Measurements from ENCODE around the gene GPR84.
A peak's percentile ranks its signal among the peaks of the same experiment; 100 is the strongest.
"Not testable (repeated sequence)": the region's sequence is repeated elsewhere in the genome, so short reads cannot be mapped to it uniquely, and the experiment has no call there.

The GPR84 gene

DNA sequence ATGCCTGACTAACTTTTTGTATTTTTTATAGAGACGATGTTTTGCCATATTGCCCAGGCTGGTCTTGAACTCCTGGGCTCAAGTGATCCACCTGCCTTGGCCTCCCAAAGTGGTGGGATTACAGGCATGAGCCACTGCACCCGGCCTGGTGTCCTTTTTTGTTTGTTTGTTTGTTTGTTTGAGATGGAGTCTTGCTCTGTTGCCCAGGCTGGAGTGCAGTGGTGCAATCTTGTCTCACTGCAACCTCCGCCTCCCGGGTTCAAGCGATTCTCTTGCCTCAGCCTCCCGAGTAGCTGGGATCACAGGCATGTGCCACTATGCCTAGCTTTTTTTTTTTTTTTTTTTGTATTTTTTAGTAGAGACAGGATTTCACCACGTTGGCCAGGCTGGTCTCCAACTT lies 10.0 kb downstream of the GPR84 start:
- DNase-seq = not testable (repeated sequence)

DNA sequence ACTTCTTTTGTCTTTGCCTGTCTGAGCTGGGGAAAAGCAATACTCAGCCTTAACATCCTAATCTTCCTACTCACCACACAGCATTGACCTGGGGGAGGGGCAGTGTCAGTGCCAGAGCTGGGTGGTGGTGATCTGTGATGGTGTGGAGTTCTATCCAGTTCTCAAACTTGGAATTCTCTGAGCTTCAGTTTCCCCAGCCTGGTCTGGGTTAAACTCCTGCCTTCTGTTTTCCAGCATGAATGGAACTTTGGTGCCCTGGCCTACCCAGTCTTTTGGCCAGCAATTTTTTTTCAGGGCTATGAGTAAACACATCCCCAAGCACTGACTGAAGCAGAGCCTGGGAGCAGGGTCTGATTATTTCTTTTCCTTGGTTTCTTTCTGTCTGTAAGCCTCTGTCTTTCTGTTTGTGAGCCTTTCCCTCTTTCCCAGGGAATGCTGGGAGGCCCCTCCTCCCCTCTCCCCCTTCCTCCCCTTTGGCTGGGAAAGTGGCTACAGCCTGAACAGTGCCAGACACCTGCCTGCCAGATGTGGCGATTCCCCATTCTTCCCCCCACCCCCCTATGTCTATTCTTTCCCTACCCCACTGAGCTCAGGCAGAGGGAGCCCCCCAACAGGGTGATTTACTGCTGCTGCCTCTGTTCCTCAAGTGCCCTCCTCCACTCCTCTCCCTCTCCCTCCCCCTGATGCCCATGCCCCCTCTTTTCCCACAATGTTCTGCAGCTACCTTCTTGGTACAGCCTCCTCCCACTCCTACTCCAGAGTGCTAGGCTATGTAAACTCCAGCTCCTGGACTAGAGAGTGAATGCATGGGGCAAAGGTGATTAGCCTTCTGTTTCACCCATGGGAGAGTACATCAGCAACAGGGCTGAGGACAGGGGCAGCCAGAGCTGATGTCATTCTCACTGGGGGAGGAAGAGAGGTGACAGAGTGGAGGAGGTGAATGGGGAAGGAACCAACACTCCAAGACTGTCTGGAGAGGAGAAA lies 11.1 kb downstream of the GPR84 start:
- DNase-seq = no peak

DNA sequence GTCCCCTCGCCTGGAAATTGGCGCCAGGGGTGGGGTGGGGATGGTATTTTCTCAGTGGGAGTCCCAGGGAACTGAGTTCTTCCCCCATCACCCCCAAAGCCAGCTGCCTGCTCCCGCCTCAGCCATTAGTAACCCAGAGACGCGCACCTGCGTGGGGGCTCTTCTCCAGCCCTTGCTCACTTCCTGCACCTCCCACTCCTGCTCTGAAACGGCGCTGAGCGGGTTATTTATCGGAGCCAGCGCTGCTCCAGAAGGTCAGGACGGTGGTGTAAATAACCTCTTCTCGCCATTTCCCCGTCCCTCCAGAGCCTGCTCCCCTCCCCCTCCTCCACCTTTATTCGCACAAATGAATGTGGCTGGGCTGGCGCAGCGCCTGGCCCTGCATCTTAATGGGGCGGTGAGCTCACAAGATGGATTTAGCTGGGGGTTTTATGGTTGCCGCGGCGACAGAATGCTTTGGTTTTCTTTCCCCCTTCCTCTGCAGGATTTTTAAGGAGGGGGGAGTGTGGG lies 12.2 kb downstream of the GPR84 start:
- DNase-seq = no peak

DNA sequence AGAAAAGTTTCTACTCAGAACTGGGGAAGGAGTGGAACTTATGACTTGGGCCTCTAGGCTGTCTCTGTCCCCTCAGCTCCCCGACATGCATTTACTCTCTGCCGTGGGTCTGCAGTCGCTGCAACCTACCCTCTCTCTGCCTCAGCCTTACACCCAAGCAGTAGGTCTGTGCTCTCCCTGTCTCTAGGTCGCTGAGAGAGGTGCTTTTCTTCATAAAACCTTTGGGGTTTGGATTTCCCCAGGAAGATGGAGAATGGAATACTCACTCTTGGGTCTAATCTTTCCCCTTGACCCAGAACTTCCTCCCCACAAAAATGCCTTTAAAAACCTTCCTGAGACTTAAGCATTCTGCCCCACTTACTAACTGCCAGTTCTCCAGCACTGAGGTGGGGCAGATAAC lies 12.9 kb downstream of the GPR84 start:
- no peak for DNase-seq

DNA sequence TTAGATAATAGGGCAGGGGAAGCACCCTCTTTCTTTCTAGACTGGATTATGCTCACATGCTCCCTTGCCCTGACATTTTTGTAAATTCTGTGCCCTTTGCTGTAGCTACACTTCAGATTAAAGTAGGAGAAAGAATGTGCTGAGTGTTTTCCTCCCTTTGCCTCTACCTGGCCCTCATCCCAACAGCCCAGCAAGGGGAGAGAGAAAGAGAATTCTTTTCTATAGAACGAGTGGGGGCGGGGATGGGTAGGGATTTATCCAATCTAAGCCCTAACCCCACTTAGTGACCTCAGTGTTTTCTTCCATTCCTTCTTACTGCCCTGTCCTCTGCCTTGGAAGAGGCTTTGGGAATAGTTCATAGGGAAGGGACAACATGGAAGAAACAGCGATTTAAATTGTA lies 13.5 kb downstream of the GPR84 start:
- no peak for DNase-seq

DNA sequence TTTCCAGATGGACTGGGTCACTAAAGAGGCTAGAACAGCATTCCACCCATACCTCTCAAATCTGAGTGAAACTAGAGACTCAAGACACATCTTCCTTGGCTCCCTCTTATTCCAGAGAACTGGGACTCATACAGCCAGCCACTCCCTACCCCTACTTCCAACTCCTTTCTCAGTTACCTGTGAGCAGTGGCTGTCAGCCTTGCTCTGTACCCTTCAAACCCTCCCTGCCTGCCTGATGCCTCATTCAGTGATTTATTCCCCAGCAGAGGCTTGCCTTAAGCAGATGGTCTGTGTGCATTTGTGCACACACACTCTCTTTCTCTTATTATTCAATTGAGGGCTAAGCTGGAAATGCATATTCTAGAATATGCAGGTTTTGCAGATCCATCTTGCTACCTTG lies 14.6 kb downstream of the GPR84 start:
- no peak for DNase-seq

DNA sequence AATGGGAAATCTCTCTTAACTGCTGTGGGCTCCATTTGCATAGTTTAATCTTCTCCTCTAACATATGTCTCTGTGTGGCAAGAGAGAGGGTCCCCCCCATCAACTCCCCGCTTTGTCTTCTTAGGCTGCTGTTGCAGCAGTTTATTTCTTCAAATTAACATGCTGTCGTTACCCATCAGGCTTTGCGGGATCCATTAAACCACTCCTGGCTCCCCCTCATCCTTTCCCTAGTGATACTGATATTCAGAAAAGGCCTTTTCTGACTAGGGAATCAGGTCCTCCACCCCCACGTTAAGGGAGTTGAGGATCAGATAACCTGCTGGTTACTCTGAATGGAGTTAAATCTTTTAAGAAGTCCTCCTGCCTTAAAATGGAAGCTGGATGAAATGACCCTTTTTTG lies 15.2 kb downstream of the GPR84 start:
- DNase-seq = no peak

DNA sequence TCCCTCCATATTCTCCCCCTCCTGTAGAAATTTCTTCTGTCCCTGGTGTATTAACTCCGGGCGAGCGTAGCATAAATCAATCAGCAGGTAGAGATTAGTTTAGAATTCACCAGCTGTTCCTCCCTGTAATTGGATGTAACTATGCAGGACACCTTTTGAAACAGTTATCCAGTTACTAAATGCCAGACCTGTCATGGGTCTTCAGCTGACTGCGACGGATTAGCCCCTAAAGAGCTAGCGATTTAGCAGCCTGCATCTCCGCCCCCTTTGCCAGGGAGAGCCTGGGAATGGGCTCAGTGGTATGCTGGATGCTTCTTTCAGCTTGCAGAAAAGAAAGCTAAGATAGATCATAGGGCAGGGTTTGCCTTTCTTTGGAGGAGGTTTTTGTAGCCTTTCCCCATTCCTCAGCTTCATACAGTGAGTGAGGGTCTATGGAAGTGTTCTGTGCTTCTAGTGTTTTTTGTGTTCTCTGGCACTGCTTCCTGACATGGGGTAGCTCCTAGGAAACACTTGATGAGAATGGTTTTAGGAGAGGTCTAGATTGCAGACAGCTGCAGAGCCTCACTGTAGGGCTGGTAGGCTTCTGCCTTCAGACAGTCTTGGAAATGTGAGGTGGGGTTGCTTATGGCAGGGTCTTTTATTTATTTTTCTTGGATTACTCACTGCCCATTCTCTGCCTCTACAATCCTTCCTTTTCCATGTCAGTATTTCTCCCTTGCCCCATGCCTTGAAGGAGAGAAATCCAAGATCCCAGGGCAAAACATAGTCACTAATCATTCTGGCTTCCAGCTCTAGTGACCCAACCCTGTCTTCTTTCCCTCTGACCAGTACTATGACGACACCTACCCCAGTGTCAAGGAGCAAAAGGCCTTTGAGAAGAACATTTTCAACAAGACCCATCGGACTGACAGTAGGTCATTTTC lies 22.6 kb downstream of the GPR84 start:
- DNase-seq = no peak

DNA sequence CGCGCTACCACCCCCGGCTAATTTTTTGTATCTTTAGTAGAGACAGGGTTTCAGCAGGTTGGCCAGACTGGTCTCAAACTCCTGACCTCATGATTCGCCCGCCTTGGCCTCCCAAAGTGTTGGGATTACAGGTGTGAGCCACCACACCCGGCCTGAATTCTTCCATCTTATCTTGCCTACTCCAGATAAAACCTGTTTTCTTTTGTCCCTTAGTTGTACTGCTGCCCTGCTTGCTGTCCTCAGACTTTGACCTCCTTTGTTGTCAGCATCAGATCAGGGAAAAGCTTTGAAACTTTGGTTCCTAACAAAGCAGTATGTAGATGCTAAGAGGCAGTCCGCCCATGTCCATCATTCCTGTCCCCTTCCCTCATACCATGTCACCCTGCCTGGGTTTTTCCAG lies 23.4 kb downstream of the GPR84 start:
- no peak for DNase-seq

DNA sequence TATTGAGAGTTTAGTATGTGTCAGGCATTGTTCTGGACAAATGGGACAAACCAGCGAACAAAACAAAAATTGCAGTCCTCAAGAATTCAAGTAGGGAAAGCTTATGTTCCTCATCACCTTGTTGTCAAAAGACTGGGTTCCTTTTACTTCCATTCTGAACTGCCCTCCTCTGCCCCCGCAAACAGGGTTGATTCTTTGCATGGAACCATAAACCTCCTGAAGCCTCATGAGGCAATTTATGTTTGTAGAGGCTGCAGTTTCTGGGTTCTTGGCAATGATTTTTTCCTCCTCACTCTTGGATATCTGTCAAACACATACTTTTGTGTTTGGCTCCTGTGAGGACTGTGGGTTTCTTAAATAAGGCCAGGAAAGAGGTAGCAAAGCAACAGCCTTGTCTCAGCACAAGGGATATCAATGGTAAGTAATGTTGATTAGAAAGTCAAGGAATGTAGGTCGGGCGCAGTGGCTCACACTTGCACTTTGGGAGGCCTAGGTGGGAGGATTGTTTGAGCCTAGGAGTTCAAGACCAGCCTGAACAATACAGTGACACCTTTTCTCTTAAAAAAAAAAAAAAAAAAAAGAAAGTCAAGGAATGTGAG lies 25.5 kb downstream of the GPR84 start:
- no peak for DNase-seq

DNA sequence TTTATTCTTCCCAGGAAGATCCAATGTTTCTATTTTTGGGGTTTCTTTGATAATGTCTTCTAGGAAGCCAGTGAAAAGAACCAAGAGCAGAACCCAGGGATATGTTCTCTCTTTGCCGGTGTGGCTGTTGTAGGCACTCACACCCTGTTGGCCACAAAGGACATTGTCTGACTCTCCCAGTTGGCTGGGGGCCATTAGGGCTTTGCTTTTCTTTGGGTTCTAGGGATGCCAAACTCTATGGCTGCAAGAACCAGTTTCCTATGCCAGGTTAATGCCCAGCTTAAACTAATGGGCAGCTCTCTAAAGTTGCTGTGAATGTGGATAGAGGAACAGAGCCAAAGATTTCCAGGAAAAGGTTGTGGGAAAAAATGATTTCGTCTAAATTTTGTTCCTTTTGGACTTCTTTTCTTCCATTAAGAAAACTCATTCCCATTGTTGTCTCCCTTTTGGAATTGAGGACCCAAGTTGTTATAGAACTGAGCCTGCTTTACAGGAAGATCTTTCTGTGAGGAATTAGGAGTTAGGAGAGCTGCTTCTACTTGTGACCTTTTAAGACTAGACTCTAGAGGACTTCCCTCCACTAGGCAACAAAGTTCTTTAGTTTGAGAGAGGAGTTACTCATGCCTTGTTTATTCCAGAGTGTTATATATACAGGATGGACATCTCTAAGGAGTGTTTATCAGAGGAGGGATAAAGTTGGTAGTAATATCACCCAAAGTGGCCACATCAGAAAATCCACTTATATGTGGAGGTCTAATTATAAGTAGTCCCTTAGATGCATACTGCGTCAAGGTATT lies 26.2 kb downstream of the GPR84 start:
- DNase-seq = no peak

DNA sequence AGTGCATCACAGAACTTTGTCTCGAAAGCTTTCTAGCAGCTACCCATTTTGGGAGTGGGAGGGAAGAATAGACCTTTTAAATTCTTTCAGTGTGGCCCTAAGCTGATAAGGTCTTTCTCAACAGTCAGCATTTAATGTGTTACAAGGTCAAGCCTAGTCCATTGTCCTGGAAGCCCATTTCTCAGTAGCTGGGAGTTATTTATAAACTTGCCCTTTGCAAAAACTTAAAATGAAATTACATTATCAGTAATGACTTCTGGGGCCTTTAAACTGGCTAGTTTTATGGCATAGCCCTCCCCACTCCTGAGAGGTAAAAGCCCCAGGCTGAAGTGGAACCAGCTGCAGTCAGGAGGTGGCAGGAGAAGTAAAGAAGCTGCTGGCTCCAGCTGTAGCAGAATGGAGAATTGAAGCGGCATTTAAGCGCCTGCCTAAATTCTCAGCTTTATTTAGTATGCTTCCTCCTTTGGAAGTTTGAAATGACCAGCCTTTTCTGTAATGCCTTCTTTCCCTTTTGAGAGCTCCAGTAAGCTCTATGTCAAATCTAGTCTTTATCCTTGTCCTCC lies 26.9 kb downstream of the GPR84 start:
- no peak for DNase-seq

DNA sequence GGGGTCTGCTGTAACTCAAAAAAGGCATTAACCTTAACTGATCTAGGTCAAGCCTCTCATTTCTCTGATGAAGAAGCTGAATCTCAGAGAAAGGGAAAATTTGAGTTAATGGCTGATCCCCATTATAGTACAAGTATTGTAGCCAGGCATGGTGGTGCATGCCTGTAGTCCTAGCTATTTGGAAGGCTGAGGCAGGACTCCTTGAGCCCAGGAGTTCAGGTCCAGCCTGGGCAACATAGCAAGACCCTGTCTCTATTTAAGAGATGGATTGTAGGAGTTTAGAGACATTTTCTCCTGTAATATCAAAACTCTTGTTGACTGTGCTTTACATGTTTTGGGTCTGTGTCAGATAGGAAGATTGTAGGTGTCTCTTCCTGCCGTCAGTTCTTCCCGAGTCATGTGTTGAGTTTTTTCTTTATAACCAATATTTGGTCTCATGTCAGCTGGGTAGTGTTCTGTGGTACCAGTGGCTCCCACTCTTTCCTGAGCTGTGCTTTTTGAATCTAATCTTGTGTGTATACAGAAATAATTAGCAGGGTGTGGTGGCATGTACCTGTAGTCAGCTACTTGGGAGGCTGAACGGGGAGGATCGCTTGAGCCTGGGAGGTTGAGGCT lies 30.8 kb downstream of the GPR84 start:
- DNase-seq = no peak

DNA sequence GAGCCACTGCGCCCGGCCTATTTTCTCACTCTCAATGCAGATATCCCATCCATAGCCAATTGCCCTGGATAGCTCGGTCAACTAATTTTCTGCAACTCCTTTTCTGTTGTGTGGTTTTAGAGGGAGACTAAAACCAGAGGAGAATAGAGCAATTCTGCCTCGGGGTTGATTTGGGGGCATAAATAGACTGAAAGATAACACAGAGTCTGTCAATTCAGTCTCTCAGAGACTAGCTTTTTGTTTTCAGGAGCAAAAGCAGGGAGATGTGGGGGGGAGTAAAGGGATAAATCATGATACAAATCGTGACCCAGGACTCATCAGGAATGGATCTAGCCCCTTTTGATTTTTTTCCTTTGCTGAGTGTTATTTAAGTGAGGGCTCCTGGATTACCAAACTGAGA lies 32.8 kb downstream of the GPR84 start:
- no peak for DNase-seq

DNA sequence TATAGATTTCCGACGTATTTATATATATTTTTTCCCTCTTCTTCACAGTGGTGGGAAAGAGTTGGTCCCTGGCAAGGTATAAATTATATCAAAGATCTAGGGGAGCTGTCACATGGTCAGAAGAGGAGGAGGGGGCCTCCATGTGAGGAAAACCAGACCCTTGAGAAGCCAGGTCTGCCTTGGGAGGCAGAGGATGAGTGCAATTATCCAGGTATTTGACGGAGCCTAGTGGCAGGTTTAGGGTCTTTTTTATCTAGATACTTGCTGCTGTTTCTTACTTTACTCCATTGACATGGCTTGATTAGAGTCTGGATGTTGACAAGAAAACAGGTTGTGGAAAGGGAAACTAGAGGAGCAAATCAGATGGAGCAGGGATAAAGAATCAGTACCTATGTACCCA lies 33.8 kb downstream of the GPR84 start:
- no peak for DNase-seq

DNA sequence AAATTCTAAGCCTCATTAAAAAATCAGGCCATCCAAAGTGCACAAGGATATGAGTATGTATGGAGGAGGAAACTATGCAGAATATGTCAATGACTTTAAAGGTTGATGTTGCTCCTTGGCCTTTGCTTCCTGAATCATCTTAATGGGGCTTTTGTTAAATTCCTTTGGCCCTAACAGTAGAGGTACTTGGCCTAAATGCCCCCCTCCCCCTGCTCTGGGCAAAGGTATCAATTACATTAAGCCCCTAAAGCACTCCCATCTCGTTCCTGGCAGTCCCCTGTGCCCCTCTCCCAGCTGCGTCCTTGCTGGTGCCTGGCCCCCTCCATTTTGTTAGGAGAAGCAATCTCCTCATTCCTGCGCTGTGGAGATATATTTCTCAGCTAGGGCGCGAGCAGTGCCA lies 34.5 kb downstream of the GPR84 start:
- no peak for DNase-seq

DNA sequence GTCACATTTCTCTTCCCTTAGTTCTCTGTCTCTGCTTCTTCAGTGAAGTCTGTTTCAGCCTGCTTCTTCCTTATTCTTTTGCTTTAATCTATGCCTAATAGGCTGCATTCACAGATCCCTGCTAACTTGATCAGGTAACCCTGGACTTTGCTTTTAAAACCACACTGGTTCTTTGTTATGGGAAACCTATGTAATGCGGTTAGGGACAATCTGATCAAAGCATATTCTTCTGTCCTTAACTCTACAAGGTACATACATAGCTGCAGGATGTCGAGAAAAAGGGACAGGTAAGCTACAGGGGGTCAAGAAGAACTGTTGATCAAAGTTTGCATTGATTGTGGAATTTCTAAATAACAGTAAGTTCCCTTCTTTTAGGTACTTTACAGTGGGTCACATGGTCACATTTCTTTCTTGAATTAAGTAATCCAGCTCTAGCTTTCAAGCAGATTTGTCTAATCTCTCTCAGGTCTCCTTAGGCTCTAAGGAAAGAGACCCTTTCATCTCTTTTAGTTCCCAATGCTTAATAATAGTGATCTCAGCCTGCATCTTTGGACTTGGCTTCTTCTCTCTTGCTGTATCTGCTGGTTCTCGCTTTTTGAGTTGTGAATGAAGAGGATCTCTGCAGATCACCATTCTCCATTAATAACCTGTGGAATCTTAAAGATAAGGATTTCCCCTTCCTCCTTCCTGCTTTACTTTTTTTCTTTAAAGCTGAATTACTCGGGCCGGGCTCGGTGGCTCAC lies 35.5 kb downstream of the GPR84 start:
- DNase-seq = no peak

DNA sequence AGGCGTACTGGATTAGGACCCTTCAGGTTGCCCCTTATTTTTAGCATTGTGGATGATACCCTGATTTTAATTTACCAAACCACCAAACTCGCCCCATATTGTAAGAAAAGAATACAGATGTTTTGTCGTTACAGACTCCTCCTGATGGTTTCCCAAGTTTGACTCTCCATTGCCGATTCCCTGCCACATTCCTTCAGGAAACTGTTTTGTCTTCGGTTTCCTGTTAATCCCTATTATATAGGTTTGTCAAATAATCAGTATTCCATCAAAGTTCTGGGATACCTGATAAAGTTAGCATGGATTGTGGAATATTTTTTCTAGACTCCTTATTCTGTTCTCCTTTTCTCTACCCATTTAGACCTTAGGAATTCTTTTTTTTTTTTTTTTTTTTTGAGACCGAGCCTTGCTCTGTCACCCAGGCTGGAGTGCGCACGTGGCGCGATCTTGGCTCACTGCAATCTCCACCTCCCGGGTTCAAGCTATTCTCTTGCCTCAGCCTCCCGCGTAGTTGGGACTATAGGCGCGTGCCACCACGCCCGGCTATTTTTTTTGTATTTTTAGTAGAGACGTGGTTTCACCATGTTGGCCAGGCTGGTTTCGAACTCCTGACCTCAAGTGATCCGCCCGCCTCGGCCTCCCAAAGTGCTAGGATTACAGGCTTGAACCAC lies 38.7 kb downstream of the GPR84 start:
- not testable (repeated sequence) for DNase-seq

DNA sequence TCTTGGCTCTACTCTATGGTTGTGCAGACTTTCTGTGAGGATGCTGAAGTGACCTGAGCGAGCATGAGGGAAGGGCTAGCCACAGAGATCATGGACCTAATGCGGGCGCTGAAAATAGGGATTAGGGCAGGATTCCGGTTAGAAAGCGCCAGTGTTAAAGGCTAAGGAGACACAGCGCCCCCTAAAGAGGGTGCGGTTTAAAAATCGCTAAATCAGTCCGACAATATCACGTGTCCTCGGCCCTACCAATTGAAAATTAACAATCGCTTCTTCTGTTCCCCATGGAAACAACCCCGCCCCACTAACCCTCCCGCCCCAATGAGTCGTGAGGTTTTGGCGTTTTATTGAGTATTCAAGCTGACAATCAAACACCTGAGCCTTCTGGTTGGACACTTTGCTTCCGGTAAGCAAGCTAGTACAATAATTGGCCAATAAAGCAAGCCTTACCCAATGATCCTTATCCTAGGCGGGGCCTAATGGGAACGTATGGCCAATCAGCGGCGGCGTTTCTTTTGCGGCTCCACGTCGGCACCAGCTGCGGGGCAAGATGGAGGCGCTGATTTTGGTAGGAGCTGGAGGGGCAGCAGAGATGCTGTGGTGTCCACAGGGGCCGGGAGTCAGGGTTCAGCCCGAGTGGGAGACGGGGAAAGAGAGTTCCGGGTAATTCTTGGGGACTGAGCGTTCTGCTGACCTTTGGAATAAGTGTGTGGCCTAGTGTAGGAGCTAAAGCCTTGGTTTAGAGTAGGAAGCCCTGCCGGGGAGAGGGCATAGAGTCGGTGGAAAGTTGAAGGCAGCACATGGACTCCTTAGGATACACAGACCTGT lies 39.5 kb downstream of the GPR84 start, which contains the start of gene COPZ1:
Gene COPZ1, plus strand, starts transcription at position 515 of the 825 bp plus-strand sequence. Its CDS starts 33 bp downstream, at position 548.
- DNase-seq = peak; percentile 91
